HG03432 (cell line): ENCODE data around the gene GPR153.
A peak's percentile ranks its signal among the peaks of the same experiment; 100 is the strongest.
"Not testable (repeated sequence)": the region's sequence is repeated elsewhere in the genome, so short reads cannot be mapped to it uniquely, and the experiment has no call there.

Source experiments
- ATAC-seq: cut with Tn5 transposase; IDR thresholded peaks from one replicate; pipeline ENCODE4 v1.9.1; 2021; ENCODE audit warnings: mild to moderate bottlenecking, moderate library complexity; ENCODE audit not compliant: unreplicated experiment

The GPR153 gene

GRCh38 chr1:6260961-6261614 is at the start of gene GPR153:
Gene GPR153, minus strand, starts transcription at chr1:6261098. Its CDS starts 6,193 bp downstream, at chr1:6254905.
- peak; percentile 49 for ATAC-seq

- no peak for ATAC-seq
Observed at GRCh38 chr1:6310116-6310848, 49.4 kb upstream of the GPR153 start.

- no peak for ATAC-seq
Observed at GRCh38 chr1:6309564-6309963, 48.7 kb upstream of the GPR153 start.

- no peak for ATAC-seq
Observed at GRCh38 chr1:6308449-6308848, 47.6 kb upstream of the GPR153 start.

- ATAC-seq: not testable (repeated sequence)
Observed at GRCh38 chr1:6307682-6308081, 46.8 kb upstream of the GPR153 start.

GRCh38 chr1:6307099-6307498 is 46.2 kb upstream of the GPR153 start:
- ATAC-seq: no peak

GRCh38 chr1:6303397-6304012 is 42.6 kb upstream of the GPR153 start:
- ATAC-seq: no peak

- no peak for ATAC-seq
Observed at GRCh38 chr1:6302568-6302967, 41.7 kb upstream of the GPR153 start.

GRCh38 chr1:6301526-6301925 is 40.6 kb upstream of the GPR153 start:
- ATAC-seq: no peak

- ATAC-seq: no peak
Observed at GRCh38 chr1:6300342-6301048, 39.6 kb upstream of the GPR153 start.

GRCh38 chr1:6299557-6300165 is 38.8 kb upstream of the GPR153 start:
- no peak for ATAC-seq

- ATAC-seq: no peak
Observed at GRCh38 chr1:6298940-6299465, 38.1 kb upstream of the GPR153 start.

- ATAC-seq: no peak
Observed at GRCh38 chr1:6298530-6298929, 37.6 kb upstream of the GPR153 start.

- no peak for ATAC-seq
Observed at GRCh38 chr1:6295910-6296309, 35.0 kb upstream of the GPR153 start.

- no peak for ATAC-seq
Observed at GRCh38 chr1:6294890-6295556, 34.1 kb upstream of the GPR153 start.

GRCh38 chr1:6294080-6294889 is 33.4 kb upstream of the GPR153 start:
- ATAC-seq: no peak

- ATAC-seq: no peak
Observed at GRCh38 chr1:6292102-6292501, 31.2 kb upstream of the GPR153 start.

GRCh38 chr1:6288665-6289064 is 27.8 kb upstream of the GPR153 start:
- ATAC-seq: no peak

- ATAC-seq: no peak
Observed at GRCh38 chr1:6288026-6288425, 27.1 kb upstream of the GPR153 start.
